ENCODE results near the gene MAP2K3. TPM values are rescaled to one million over a fixed set of nuclear protein-coding genes. Genes with fewer than 3 reads are reported as not detected.

Gene MAP2K3
- total RNA-seq, 1 donor from 2014 or later: 294 TPM

- intact Hi-C loops (cut with DNase I): no loop called here
- Histone ChIP-seq H3K27ac (no peak overlapping the region), H3K4me3 (no peak overlapping the region), H3K27me3 (no peaks in the 10 kb centered on the region), H3K9me3 (no peaks in the 10 kb centered on the region), H3K4me1 (peaks cover 3 to 4% of the 10 kb centered on the region in 2 donors), H3K36me3 (no peaks in the 10 kb centered on the region)
- TF ChIP-seq CTCF (IDR thresholded peaks at IDR 0.05): no peak
- no peak for DNase-seq (ENCODE audit: low spot score in 2 of 2)
Measured at GRCh38 chr17:21271454-21272183, 12.9 kb upstream of the MAP2K3 start.

GRCh38 chr17:21272250-21272649, 12.3 kb upstream of the MAP2K3 start:
- Histone ChIP-seq H3K9me3 (no peaks in the 10 kb centered on the region), H3K36me3 (no peaks in the 10 kb centered on the region), H3K27ac (no peak overlapping the region), H3K27me3 (no peaks in the 10 kb centered on the region), H3K4me3 (no peak overlapping the region), H3K4me1 (peaks cover 3 to 4% of the 10 kb centered on the region in 2 donors)
- no peak for DNase-seq (ENCODE audit: low spot score in 2 of 2)
- no peak for TF ChIP-seq CTCF (IDR thresholded peaks at IDR 0.05)
- intact Hi-C loops (cut with DNase I): no loop called here

GRCh38 chr17:21272881-21273792, 11.4 kb upstream of the MAP2K3 start:
- Histone ChIP-seq H3K36me3 (no peaks in the 10 kb centered on the region), H3K4me1 (peaks cover 3 to 4% of the 10 kb centered on the region in 2 donors), H3K4me3 (no peak overlapping the region), H3K9me3 (no peaks in the 10 kb centered on the region), H3K27ac (no peak overlapping the region), H3K27me3 (no peaks in the 10 kb centered on the region)
- intact Hi-C loops (cut with DNase I): no loop called here
- no peak for TF ChIP-seq CTCF (IDR thresholded peaks at IDR 0.05)
- DNase-seq (ENCODE audit: low spot score in 2 of 2): no peak

- DNase-seq (ENCODE audit: low spot score in 2 of 2): no peak
- peak overlapping the region; percentile 64 to 73 for H3K4me3 ChIP-seq
- no peaks in the 10 kb centered on the region for H3K36me3 ChIP-seq
- H3K9me3 ChIP-seq: no peaks in the 10 kb centered on the region
- no peak overlapping the region for H3K27ac ChIP-seq
- no peak for TF ChIP-seq CTCF (IDR thresholded peaks at IDR 0.05)
- intact Hi-C loops (cut with DNase I): loop anchor here (1.0 to 5.0 kb wide), 5 partner anchors 22 to 148 kb away; partner anchors contain the start of genes DHRS7B and NATD1
- H3K4me1 ChIP-seq: peaks cover 3 to 4% of the 10 kb centered on the region in 2 donors
- no peaks in the 10 kb centered on the region for H3K27me3 ChIP-seq
Measured at GRCh38 chr17:21275047-21275578, 9.4 kb upstream of the MAP2K3 start.

GRCh38 chr17:21275579-21276263, 8.8 kb upstream of the MAP2K3 start:
- H3K36me3 ChIP-seq: no peaks in the 10 kb centered on the region
- intact Hi-C loops (cut with DNase I): loop anchor here (1.0 to 5.0 kb wide), 6 partner anchors 22 to 237 kb away; partner anchors contain the start of genes DHRS7B and NATD1

More at GRCh38 chr17:21275579-21276263, 8.8 kb upstream of the MAP2K3 start:
- Histone ChIP-seq H3K27ac (peak overlapping the region in 1 of 2 donors; percentile 31), H3K4me1 (peaks cover 3 to 4% of the 10 kb centered on the region in 2 donors), H3K4me3 (peak overlapping the region; percentile 64 to 73), H3K9me3 (no peaks in the 10 kb centered on the region), H3K27me3 (no peaks in the 10 kb centered on the region)
- DNase-seq (ENCODE audit: low spot score in 2 of 2): peak; percentile 70 to 95
- peak in 1 of 3 experiments; percentile 26 for TF ChIP-seq CTCF (IDR thresholded peaks at IDR 0.05)

Data from ascending aorta (tissue), 2 donors.